Stimulated activated effector memory CD8-positive, alpha-beta T cell treated with anti-CD3 and anti-CD28 coated beads, Interleukin-12 subunit alpha, Interleukin-12 subunit beta, amount 100 ng/mL, for 72 hours (primary cell): ENCODE measurements around the gene CAMK4.

Experiments used
- ATAC-seq: fragments of 150-1000 bp; cut with Tn5 transposase; 2 replicates; pipeline ENCODE4 v1.10.0; 2021
- DNase-seq, 2 donors: peaks; one replicate each; pipeline ENCODE4 v3.0.0; 2021 to 2022; ENCODE audit warnings: low spot score in 2 of 2
- H3K27ac Mint-ChIP-seq: one replicate; pipeline ENCODE4 v1.8.0; 2022; ENCODE audit warnings: mild to moderate bottlenecking, mixed read lengths
- H3K36me3 Mint-ChIP-seq: one replicate; pipeline ENCODE4 v1.8.0; 2022; ENCODE audit warnings: mild to moderate bottlenecking, mixed read lengths
- H3K4me1 Mint-ChIP-seq: one replicate; pipeline ENCODE4 v1.8.0; 2022; ENCODE audit warnings: mixed read lengths
- H3K4me3 Mint-ChIP-seq: one replicate; pipeline ENCODE4 v1.8.0; 2022; ENCODE audit warnings: mild to moderate bottlenecking, mixed read lengths
- H3K9me3 Mint-ChIP-seq: one replicate; pipeline ENCODE4 v1.8.0; 2022; ENCODE audit warnings: mixed read lengths

CAMK4 gene

DNA sequence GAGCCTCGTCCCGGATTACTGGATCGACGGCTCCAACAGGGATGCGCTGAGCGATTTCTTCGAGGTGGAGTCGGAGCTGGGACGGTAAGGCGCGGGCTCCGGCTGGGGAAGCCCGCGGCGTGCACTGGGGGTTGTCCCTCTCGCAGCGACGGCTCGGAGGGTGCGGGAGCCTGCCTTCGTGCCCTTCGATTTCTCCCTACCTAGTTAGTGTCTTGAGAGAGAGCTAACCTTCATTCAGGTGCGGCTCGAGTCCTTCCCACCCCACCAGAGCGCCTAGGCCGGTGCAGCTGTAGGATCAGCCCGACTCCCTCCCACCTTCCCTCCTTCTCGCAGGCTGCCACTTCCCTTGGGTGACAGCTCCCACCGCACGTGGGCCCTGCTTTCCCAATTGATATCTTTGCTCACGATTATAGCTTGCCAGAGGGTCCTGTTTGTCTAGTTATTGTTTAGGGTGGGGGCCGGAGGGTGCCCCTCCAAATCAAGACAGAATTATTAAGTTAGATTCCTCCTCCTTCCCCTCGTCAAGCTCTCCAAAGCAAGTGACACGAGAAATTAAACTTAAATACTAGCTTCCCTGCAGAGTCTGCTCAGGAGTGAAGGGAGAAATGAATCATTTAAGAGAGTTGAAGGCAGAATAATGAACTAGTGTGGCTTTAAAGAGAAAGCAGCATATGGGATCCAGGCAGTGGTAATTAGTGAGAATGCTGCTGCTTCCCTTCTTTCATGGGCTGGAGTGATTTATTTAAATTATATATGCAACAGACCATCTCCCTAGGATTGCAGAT lies 569 bp downstream of the CAMK4 start:
- Mint-ChIP-seq H3K36me3 (peaks cover 31% of the 10 kb centered on the region), H3K4me3 (peak overlapping the region; percentile 95), H3K9me3 (no peaks in the 10 kb centered on the region), H3K27ac (peak overlapping the region; percentile 95), H3K4me1 (peaks cover 38% of the 10 kb centered on the region)
- ATAC-seq (peak; percentile 47), DNase-seq (no peak)

- DNase-seq = no peak
- Mint-ChIP-seq H3K27ac (peak overlapping the region; percentile 95), H3K4me1 (peaks cover 50% of the 10 kb centered on the region), H3K36me3 (peaks cover 31% of the 10 kb centered on the region), H3K4me3 (peak overlapping the region; percentile 95), H3K9me3 (no peaks in the 10 kb centered on the region)
- peak; percentile 49 for ATAC-seq
Measured at GRCh38 chr5:111225926-111226325, 1.7 kb downstream of the CAMK4 start.

- Mint-ChIP-seq H3K4me1 (peaks cover 55% of the 10 kb centered on the region), H3K36me3 (peaks cover 31% of the 10 kb centered on the region), H3K27ac (peak overlapping the region; percentile 95), H3K4me3 (peak overlapping the region; percentile 95), H3K9me3 (no peaks in the 10 kb centered on the region)
- no peak for DNase-seq
- no peak for ATAC-seq
Measured at GRCh38 chr5:111226556-111226955, 2.4 kb downstream of the CAMK4 start.

- DNase-seq = no peak
- Mint-ChIP-seq H3K4me3 (peak overlapping the region; percentile 95), H3K36me3 (peaks cover 31% of the 10 kb centered on the region), H3K27ac (peak overlapping the region; percentile 95), H3K4me1 (peaks cover 61% of the 10 kb centered on the region), H3K9me3 (no peaks in the 10 kb centered on the region)
- peak; percentile 59 for ATAC-seq
Measured at GRCh38 chr5:111227226-111227782, 3.1 kb downstream of the CAMK4 start.

DNA sequence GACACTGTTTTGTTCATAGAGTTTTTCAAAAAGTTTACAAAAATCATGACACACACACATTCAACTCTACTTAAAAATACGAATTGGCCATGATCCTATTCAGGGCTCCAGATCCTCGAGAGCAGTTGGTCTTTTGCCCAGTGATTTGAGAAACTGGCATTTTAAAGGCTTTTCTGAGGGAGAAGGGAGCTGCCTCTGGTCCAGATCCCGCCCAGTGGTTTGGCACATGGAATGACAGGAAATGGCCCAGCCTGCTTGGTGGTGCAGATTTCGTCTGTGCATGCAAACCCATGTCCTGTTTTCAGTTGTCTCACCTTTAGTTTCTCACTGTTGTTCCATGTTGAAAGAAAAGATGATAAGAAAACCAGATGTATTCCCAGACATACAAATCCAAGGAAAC lies 3.6 kb downstream of the CAMK4 start:
- Mint-ChIP-seq H3K36me3 (peaks cover 31% of the 10 kb centered on the region), H3K4me1 (peaks cover 65% of the 10 kb centered on the region), H3K9me3 (no peaks in the 10 kb centered on the region), H3K4me3 (peak overlapping the region; percentile 95), H3K27ac (peak overlapping the region; percentile 95)
- DNase-seq (no peak), ATAC-seq (no peak)

DNA sequence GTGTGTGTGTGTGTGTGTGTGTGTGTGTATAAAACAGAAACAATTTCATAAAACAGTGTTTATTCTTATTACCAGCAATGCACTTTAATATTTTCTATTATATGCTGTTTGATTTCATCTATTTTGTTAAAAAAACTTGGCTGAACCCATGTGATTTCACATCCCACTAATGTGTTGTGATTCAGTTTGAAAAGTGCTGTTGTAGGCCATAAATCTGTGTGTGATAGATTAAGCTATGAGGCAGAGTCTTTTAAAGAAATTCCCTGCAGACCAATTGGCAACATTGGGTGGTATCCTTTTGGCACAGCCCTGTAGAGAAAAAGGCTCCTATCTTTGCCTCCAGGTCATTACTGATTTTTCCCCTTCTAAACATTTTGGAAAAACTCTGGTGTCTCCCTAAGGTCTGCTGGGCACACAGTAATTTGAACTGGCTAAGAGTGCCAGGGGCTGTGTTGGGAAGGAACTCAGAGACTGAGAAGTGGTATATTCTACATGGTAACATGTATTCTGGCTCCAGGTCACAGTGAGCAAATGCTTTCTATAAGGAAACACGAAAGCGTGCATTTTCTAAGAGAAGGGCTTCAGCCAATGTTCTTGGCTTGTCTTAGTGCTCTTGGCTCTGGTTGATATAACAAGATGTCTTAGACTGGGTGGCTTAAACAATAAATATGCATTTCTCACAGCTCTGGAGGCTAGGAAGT lies 4.5 kb downstream of the CAMK4 start:
- Mint-ChIP-seq H3K27ac (peak overlapping the region; percentile 80), H3K36me3 (peaks cover 31% of the 10 kb centered on the region), H3K4me3 (peak overlapping the region; percentile 63), H3K4me1 (peaks cover 64% of the 10 kb centered on the region), H3K9me3 (no peaks in the 10 kb centered on the region)
- DNase-seq (no peak), ATAC-seq (no peak)

GRCh38 chr5:111229221-111229835 lies 5.1 kb downstream of the CAMK4 start:
- Mint-ChIP-seq H3K27ac (peak overlapping the region; percentile 80), H3K36me3 (peaks cover 31% of the 10 kb centered on the region), H3K9me3 (no peaks in the 10 kb centered on the region), H3K4me3 (peak overlapping the region; percentile 63), H3K4me1 (peaks cover 68% of the 10 kb centered on the region)
- no peak for ATAC-seq
- no peak for DNase-seq

DNA sequence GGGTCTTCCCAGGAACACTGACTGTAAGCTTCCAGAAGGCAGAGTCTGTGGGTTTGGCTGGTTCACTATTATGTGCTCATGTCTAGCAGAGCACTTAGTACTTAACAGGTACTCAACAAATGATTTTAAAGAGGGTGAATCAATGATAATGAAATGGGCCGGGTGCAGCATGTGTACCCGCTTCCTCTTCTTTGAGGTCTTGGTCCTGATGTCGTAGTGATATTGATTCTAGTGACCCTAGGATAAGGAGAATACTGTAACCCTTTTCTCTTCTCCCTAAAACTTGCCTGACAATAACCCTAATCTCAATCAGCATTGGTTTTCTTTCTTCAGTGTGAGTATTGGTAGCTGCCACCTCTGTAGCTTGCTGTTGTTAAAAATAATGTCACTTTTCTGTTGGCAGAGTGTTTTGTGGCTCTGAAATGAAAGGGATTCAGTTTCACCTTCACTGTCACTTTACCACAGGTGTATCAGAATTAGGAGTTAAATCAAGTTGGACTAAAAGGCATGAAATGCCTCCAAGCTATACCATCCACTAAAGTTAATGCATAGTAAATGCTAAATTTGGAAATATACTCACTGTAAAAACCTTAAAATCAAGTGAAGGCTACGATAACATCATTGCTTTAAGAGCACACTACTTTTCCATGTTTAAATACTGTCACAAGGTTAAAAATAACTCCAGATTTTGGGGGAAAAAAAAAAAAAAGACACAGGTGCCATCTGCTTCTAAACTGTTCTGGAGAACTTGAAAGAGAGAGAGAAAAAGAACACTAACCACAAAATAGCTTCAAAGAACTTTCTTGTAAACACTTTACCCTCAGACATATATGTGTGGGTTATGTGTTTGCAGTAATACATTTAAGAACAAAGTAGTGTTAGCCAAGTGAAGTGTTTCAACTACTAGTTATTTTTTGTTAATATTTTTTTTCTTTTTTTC lies 6.0 kb downstream of the CAMK4 start:
- Mint-ChIP-seq H3K9me3 (no peaks in the 10 kb centered on the region), H3K4me1 (peaks cover 76% of the 10 kb centered on the region), H3K27ac (peak overlapping the region; percentile 80), H3K4me3 (peak overlapping the region; percentile 63), H3K36me3 (peaks cover 26% of the 10 kb centered on the region)
- DNase-seq = no peak
- peak; percentile 42 for ATAC-seq

- peak overlapping the region; percentile 63 for H3K4me3 Mint-ChIP-seq
- no peak overlapping the region for H3K27ac Mint-ChIP-seq
- no peaks in the 10 kb centered on the region for H3K9me3 Mint-ChIP-seq
- DNase-seq = no peak
- H3K36me3 Mint-ChIP-seq = peaks cover 16% of the 10 kb centered on the region
- peaks cover 81% of the 10 kb centered on the region for H3K4me1 Mint-ChIP-seq
- no peak for ATAC-seq
Measured at GRCh38 chr5:111231119-111231518, 6.9 kb downstream of the CAMK4 start.

DNA sequence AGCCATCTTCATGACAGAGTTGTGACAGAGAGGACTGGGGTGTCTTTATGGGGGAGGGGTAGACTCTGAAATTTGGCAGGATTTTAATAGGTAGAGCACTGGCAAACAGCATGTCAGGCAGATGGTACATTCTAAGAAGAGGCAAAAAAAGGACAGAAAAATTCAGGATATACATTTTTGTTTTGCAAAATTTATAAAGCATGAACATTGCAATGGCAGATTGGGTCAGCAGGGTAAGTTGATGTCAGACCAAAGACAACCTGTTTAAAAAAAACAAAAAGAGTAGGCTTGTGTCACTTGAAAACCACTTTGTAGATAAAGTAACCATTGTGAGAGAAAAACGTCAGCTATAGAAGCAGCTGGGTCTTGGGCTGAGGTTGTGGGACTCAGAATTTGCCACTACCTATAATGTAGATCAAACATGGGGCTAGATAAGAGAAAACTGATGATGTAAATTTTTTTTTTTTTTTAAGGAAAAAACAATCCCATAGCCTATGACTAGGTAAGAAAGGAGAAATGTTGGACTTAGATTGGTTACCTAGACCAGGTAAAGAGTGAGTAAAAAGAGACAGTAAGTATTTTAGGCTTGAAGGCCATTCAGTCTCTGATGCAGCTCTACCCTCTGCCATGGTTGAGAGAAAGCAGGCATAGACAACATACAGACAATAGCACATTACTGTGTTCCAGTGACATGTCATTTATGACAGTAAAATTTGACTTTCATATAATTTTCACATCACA lies 8.3 kb downstream of the CAMK4 start:
- peaks cover 87% of the 10 kb centered on the region for H3K4me1 Mint-ChIP-seq
- no peak for DNase-seq
- H3K27ac Mint-ChIP-seq = peak overlapping the region; percentile 94
- peak overlapping the region; percentile 54 for H3K4me3 Mint-ChIP-seq
- peaks cover 10% of the 10 kb centered on the region for H3K36me3 Mint-ChIP-seq
- no peaks in the 10 kb centered on the region for H3K9me3 Mint-ChIP-seq
- peak; percentile 61 for ATAC-seq

GRCh38 chr5:111233052-111233374 lies 8.8 kb downstream of the CAMK4 start:
- Mint-ChIP-seq H3K27ac (peak overlapping the region; percentile 94), H3K4me1 (peaks cover 87% of the 10 kb centered on the region), H3K9me3 (no peaks in the 10 kb centered on the region), H3K4me3 (peak overlapping the region; percentile 54), H3K36me3 (peaks cover 8% of the 10 kb centered on the region)
- ATAC-seq (peak; percentile 56), DNase-seq (no peak)

- Mint-ChIP-seq H3K27ac (peak overlapping the region; percentile 94), H3K4me3 (peak overlapping the region; percentile 54), H3K9me3 (no peaks in the 10 kb centered on the region), H3K36me3 (peaks cover 11% of the 10 kb centered on the region), H3K4me1 (peaks cover 91% of the 10 kb centered on the region)
- ATAC-seq = no peak
- DNase-seq = no peak
Measured at GRCh38 chr5:111234125-111234524, 9.9 kb downstream of the CAMK4 start.

- Mint-ChIP-seq H3K4me1 (peaks cover 84% of the 10 kb centered on the region), H3K4me3 (peak overlapping the region; percentile 54), H3K36me3 (peaks cover 6% of the 10 kb centered on the region), H3K27ac (peak overlapping the region; percentile 94), H3K9me3 (no peaks in the 10 kb centered on the region)
- DNase-seq (no peak), ATAC-seq (no peak)
Measured at GRCh38 chr5:111235635-111236034, 11.5 kb downstream of the CAMK4 start.

DNA sequence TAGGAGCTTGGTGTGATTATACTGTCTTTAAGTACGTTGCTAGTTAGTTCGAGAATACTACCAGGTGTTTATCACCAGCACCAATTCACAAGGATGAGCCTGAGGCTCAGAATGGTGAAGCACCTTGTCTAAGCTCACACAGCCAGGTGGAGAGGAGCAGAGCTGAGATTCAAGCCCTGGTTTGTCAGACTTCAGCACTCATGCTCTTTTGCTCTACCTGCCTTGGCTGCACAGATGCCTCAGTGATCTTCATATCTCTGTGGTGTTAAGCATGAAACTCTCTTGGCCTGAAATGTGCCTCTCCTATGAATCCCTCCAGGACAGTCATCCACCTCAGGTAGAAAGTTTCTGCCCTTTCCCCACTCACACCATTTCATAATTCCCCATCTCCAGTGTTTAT lies 12.2 kb downstream of the CAMK4 start:
- Mint-ChIP-seq H3K27ac (peak overlapping the region; percentile 94), H3K4me1 (peaks cover 77% of the 10 kb centered on the region), H3K4me3 (peak overlapping the region; percentile 54), H3K9me3 (no peaks in the 10 kb centered on the region), H3K36me3 (peaks cover 6% of the 10 kb centered on the region)
- no peak for ATAC-seq
- DNase-seq = no peak
